CD4-positive, alpha-beta T cell treated with Interleukin-2 at 100 ng/mL for 4 hours (primary cell): Measurements from ENCODE around the gene GAMT.

Experiments used
- DNase-seq: peaks from one replicate; pipeline ENCODE4 v3.0.0-alpha.2; 2020; ENCODE audit warnings: low spot score

The GAMT gene

DNA sequence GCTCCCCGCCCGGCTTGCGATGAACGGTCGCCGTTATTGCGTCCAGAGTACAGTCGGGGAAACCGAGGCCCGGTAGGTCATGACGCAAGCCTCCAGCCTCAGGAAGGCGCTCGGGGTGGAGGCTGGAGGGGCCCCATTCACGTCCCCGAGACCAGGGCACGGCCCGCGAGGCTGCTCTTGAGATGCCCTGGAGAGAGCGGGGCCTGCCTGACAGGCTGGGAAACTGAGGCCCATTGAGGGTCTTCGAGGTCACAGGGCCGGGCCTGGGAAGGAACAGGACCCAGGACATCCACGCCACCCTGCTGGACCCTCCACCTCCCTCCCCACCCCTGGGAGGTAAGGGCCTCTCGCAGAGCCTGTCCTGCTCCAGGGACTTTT is 17.3 kb downstream of the GAMT start:
- no peak for DNase-seq

DNA sequence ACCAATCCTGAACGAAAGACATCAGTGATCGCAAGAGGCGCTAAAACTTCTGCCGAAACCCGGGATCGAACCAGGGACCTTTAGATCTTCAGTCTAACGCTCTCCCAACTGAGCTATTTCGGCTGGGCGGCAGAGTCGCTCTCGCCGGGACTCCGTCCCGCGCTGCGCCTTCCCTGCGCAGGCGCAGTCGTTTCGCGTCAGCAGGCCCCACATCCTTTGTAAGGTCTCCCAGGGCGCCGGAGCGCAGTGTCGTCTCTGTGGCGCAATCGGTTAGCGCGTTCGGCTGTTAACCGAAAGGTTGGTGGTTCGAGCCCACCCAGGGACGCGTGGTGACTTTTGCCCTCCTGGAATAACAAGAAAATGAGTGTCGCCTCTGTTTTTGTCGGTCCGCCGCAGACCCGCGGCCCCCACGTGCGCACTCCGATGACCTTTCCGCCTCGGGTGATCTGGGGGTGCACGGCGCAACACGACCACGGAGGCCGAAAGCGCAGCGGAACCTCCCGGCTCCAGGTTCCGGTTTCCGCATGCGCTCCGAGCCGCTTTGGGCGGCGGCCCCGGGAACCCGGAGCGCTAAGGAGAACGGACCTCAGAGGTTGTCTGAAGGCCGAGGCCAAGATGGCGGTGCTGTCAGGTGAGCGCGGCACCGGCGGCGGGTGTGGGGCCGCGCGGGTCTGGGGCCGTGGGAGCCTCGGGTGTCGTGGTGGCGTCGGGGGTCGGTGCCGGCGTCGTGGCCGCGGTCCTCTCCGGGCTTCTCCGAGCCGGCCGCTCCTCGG is 17.8 kb downstream of the GAMT start, which contains the start of gene NDUFS7:
Gene NDUFS7, plus strand, starts transcription at position 596 of the 773 bp plus-strand sequence. Its CDS starts 20 bp downstream, at position 616.
- DNase-seq: peak; percentile 94

DNA sequence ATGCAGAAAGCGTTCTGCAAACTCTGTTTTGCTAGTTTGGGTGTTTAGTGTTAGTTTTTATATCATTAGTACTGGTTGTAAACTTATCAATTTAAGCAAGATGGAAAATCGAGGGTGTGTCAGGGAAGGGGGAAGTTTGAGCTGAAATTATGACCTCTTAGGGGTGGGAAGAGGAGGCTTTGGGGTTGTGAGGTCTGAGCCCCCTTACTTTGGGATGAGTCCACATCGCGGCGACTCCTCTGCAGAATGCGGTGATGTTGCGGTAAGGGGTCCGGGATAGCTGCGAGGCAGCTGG is 18.4 kb downstream of the GAMT start:
- no peak for DNase-seq

DNA sequence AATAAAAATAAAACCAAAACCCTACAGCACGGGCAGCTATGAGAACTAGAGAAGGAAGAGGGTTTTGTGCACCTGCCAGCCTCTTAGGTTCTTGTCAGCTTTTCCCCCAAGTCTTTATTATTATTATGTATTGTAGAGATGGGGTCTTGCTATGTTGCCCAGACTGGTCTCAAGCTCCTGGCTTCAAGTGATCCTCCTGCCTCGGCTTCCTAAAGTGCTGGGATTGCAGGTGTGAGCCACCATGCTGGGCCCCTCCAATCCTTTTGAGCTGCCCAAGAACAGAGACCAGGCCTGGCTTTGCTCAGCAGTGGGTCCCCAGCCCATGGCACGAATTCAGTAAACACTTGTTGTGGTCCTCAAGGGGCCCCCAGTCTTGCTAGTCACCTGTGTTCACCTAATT is 19.1 kb downstream of the GAMT start:
- DNase-seq: no peak

DNA sequence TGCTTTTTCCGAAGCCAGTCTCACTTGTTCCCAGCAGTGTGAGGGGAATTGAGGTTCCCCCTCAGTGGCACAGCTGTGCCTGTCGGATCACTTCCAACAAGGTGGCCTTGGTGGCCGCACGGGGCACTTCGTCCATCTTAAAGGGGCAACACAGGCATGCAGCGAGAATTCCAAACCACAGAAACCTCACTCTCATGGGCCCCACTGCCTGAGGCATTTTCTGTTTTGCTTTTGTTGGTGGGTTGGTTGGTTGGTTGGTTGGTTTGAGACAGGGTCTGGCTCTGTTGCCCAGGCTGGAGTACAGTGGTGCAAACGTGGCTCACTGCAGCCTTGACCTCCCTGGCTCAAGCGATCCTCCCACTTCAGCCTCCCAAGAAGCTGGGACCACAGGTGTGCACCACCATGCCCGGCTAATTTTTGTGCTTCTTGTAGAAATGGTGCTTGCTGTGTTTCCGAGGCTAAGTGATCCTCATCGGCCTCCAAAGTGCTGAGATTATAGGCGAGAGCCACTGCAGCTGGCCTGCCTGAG is 21.3 kb downstream of the GAMT start:
- DNase-seq: no peak

DNA sequence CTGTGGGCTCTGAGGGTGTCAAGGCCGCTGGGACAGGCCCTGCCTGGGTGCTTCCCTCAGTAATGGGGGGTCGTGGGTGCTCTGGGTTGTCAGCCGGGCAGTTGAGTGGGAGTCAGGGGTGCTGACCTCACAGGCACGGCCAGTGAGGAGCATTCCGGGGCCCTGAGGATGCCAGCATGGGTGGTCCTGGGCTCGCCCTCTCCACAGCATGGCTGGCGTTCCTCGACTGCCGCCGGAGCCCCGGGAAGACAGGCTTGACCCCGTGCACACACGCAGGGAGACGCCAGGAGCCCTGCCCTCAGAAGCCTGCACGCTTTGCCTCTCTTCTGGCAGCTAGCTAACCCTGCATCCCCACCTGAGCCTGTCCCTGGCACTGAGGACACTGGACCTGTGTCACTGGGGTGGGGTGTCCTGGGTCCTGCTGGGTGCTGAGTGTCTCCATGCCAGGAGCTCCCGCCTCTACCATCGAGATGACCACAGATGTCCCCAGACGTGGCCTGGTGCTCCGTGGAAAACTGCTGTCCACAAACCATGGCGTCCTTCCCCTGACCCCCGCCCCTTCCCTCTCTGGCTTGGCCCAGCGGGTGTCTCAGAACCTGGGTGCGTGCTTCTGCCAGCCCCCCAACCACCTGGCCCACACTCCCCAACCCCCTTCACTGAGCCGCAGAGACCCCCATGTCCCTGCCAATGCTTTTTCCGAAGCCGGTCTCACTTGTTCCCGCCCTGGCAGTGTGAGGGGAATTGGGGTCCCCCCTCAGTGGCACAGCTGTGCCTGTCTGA is 22.0 kb downstream of the GAMT start:
- DNase-seq: no peak

DNA sequence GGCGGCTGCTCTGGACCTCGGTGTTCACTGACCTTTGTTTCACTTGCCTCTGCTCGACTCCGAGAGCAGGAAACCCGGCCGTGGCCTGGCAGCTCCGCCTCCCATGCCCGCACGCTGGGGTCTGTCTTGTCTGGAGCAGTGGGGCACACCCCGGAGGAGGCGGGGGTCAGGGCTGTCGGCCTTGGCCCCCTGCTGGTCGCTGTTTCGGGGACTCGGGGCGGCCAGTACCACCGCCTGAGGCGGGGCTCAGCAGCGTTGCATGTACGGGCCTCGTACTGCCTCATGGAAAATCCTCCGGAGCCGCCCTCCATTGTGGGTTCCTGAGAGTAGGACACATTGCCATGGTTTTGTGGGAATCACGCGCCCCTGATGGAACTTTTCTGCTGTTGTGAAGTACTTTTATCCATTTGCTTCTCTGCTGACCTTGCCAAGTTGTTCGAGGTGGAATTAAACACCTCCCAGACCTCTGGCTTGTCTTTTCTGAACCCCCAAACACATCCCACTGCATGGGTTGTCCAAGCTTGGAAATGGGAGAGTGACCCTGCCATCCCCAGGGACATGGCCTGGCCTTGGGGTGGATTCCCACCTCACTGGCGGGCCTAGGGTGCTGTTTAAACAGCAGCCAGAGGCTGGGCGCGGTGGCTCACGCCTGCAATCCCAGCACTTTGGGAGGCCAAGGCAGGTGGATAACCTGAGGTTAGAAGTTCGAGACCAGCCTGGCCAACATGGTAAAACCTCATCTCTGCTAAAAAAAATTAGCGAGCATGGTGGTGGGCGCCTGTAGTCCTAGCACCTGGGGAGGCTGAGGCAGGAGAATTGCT is 23.2 kb downstream of the GAMT start:
- DNase-seq: no peak

DNA sequence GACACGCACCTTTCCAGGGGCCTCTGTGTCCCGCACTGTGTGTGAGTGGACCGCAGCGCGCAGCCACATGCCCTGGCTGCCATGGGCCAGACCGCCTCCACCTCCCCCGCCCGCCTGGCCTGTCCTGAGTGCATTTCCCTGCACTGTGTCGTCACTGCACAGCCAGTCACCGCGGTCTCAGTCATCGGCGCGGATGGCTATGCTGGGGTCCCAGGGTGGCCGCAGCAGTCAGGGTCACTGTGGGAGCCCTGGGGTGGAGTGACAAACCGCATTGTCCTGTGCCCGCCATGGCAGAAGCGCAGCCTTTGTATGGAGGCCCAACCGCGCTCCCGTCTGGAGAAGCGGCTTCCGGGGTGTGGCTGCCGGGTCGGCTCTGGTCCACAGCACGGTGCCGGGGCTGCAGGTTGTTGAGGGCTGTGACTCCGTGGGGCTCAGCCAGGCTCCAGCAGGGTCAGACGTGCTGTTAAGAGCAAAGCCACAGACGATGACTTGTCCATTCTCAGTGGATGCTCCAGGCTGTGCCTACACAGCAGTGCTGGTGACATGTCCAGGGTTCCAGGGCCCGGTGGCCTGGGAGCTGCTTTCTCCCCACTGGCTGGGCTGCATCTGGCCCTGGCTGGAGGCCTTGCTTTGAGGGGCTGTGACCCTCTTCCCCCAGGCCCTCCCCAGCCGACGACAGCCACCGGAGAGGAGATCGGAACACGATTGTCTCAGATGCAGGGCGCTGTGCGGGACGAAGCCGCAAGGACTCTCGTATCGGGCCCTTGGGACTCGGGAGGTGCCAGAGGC is 24.0 kb downstream of the GAMT start:
- no peak for DNase-seq

DNA sequence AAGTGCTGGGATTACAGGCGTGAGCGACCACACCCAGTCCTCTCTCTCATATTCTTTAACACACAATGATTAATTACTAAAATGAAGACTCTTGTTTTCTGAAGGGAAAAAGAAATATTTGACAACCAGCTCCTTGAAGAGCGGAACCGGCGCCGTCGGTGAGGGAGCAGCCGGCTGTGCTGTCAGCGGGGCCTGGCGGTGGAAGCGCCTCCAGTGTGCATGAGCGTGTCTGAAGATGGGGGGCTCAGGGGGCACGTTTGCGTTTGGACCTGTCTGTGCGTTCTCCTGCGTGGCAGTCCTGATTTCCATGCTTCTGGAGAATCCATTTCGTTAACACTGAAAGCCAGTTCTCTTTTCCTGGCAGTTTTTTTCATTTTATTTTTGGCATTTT is 24.9 kb downstream of the GAMT start:
- DNase-seq: no peak

DNA sequence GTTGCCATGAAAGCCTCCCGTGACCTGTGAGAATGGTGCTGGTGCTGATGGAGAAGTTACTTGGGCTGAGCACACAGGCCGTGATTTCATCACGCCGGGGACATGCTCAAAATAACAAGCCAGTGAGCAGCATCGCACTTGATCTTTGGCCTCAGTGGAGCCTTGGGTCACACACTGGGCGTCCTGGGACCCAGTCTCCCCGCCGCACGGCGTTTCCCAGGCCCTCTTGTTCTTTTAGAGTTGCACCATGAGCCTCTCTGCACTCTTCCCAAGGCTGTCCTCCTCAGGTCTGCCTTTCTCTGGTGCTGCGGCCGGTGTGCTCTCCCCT is 27.1 kb downstream of the GAMT start:
- DNase-seq: no peak

DNA sequence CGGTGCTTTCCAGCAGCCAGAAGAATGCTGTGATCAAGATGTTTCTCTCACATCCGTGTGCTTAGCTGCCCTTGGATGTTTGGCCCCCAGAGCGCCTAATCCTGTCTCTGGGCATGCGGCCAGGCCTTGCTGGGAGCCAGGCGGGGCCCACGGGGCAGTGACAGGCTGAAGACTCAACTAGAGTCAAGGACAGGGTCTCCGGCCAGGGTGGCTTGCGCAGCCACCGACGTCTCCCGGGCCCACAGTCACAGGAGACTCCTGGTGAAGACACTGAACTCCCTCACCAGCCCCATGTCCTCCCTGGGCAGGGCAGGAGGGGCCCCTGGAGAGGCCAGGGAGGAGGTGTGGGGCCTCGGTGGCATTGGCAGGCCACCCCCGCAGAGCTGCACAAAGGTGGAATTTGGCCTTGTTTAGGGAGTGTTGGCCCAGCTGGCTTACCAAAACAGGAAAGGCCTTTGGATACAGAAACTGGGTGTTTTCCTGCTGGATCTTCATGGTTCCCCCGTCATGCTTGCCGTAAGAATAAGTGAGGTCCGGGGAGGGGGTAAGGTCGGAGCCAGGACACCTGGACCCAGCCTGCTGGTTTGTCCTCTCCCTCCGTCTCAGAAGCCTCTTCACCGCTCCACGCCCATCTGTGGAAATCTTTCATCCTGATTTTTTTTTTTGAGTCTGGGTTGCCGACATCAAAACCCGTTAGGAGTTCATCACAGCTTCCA is 27.6 kb downstream of the GAMT start:
- no peak for DNase-seq

DNA sequence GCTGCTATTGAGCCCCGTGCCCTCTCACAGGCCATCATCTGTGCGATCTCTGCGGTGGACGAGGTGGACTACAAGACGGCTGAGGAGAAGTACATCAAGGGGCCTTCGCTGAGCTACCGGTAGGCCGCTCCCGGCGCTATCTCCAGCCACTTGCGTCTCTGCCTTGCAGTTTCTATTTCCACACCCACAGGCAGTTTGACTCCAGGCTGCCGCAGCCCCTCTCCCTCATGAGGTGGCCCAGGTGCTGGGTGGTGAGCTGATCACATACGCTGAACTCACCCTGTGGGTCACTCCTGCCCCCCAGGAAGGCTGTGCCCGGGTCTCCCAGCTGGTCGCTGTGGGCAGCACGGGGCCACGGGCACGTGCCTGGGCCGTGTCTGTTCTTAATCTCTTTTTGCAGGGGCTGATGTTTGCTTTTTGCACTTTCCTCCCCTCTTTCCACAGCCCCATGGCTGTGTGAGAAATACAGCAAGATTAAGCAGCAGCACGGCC is 28.3 kb downstream of the GAMT start:
- no peak for DNase-seq

DNA sequence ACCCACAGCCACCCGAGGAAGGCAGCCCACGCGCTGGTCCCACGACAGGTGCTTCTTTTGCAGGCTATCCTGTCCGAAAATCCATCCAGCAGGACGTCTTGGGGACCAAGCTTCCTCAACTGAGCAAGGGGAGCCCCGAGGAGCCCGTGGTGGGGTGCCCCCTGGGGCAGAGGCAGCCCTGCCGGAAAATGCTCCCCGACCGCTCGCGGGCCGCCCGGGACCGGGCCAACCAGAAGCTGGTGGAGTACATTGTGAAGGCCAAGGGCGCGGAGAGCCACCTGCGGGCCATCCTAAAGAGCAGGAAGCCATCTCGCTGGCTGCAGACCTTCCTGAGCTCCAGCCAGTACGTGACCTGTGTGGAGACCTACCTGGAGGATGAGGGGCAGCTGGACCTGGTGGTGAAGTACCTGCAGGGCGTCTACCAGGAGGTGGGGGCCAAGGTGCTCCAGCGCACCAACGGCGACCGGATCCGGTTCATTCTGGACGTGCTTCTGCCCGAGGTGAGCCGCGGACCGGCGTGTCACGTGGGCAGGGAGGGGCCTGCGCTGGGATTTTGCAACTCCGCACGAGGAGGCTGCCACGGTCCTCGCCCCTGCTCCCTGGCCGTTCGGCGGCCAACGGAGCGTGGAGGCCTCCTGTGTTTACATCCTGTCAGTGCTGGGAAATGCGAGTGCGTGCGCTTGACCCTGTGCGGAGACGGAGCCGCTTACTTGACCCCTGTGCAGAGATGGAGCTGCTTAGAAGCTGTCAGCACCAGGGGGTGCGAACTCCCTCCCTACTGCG is 30.6 kb downstream of the GAMT start:
- DNase-seq: no peak

DNA sequence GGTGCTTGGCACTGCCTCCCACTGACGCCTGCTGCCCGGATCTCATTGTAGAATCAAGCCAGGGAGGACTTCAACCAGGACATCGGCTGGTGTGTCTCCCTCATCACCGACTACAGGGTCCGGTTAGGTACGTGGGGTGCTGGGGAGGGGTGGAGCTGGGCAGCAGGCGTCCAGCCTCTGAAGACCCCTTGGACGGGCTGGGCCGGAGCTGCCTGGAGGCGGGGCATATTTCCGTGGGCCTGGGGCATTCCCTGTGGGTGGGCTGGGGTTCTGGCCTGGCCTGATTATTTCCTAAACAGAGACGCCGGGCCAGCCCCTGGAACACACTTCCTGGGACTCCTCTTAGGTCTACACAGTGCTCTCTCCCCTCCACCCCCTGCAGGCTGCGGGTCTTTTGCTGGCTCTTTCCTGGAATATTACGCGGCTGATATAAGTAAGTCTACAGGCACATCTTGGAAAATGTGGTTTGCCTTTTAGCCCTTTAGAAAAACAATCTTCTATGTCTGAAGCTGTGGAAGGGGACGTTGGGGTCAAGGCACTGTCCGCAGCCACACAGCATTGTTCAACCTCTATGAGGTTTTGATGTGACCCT is 32.0 kb downstream of the GAMT start:
- no peak for DNase-seq

DNA sequence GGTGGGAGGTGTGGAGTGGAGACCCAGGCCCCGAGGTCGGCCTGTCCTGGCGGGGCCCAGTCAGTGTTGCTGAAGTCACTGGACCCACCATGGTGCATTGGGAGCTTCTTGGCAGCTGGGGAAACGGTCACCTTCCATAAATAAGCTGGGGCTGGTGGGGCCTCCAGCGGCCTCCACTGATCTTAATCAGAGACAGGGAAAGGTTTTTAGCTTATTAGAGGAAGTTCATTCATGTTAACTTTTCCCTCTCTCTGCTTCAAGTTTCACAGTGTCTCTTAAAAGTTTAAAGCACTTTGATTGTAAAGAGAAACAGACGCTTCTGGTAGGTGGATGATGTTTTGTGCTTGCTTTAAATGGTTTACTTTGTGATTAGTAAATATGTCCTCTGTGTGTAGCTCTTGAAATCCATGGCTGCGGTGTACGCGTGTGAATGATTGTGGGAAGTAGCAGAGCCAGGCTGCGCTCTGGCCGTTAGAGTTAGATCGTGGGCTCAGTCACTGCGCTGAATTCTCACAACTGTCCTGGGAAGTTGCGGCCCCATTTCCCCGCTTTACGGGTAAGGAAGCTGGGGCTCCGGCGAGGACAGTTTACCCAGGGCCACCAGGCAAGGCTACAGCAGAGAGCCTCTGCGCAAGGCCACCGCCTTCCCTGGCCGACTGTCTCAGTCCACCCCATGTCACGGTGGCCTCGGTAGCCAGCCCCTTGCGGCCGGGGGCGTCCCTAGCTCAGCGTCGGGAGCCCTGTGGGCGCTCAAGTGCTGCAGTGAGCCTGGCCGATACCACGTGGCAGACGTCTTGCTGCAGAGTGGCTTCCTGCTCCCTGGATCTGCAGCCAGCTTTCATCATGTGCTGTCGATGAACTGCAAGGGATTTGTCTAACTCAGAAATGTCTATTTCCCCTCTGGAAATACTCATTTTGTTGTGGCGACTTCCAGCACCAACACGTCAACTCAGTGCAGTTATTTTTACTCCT is 34.2 kb downstream of the GAMT start:
- no peak for DNase-seq

DNA sequence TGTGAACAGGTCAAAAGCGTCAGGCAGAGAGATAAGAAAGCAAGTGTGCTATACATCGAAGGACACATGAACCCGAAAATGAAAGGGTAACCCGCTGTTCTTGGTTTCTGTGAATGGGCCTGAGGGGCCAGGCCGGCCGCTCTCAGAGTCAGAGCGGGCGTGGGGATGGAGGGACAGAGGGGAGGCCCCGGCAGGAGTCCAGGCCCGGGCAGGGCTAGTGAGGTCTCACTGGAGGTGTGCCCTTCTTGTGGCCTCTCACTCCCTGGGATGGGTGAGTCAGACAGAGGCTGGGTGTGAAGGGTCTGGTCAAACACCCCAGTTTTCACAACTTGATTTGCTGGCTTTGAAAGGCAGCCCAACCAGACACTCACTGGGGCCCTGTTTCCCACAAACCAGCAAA is 35.0 kb downstream of the GAMT start:
- DNase-seq: no peak

DNA sequence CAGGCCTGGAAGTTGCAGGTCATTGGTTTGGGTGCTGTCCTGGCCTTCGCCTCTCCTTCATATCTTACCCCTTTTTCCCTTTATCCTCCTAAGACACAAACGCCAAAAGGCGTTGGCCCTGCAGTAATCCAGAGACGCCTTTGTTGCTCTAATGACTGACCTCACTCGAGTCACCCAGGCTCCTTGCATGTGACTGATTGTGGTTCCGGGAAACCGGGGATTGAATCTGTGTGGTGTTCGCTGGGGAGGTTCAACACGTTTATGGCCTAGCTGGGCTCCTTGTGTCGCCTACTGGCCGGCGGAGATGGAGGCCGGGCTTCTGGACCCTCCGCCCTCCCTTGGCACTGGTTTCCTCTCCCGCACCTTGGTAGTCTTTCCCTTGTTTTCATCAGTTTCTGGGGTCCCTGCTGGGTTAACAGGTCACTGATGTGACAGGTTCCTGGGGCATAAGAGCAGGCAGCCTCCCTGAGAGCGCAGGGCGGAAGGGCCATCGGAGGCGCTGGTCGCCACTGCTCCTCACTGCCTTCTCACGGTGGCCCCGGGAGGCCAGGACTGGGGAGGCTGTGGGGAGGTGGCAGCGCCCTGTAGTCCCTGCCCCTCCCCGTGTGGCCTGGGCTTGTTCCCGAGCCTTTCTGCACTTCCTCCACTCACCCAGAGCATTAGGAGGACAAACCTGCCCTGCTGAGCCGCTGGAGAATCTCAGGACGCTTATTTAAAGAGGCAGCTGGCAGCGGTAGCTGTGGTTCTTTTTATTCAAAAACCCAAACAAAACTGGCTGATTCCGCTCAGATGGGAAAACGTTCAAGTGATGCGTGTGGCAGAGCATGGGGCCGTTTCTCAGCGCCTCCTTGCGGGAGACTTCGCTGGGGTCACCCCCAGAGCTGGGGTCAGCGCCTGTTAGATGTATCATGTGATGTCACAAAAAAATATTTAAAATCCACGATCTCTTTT is 35.7 kb downstream of the GAMT start:
- no peak for DNase-seq
